Measurements from ENCODE around the gene OLFM1.
A peak's percentile ranks its signal among the peaks of the same experiment; 100 is the strongest.

The OLFM1 gene

GRCh38 chr9:135082536-135082935, 4.9 kb upstream of the OLFM1 start:
- H3K4me3 ChIP-seq: no peak overlapping the region
- H3K36me3 ChIP-seq (ENCODE audit: insufficient read depth, low read length): no peaks in the 10 kb centered on the region
- TF ChIP-seq POLR2AphosphoS5 (IDR thresholded peaks at IDR 0.05; ENCODE audit: borderline replicate concordance, low read depth, low read length) (no peak), FOXP2 (optimal IDR thresholded peaks at IDR 0.05; ENCODE audit: control extremely low read depth, extremely low read length, insufficient read depth) (no peak), EZH2 (IDR thresholded peaks at IDR 0.05) (no peak)
- H3K27ac ChIP-seq: no peak overlapping the region
- DNase-seq (ENCODE audit: low read depth, low spot score): no peak
- no peak overlapping the region for H3K9ac ChIP-seq (ENCODE audit: insufficient read length)
- no peaks in the 10 kb centered on the region for H3K9me3 ChIP-seq (ENCODE audit: low read depth, low read length)

GRCh38 chr9:135083241-135083810, 4.1 kb upstream of the OLFM1 start:
- TF ChIP-seq FOXP2 (optimal IDR thresholded peaks at IDR 0.05; ENCODE audit: control extremely low read depth, extremely low read length, insufficient read depth) (no peak), EZH2 (IDR thresholded peaks at IDR 0.05) (no peak)
- H3K9me3 ChIP-seq (ENCODE audit: low read depth, low read length): no peaks in the 10 kb centered on the region
- no peak overlapping the region for H3K4me3 ChIP-seq
- peak overlapping the region; percentile 32 for H3K9ac ChIP-seq (ENCODE audit: insufficient read length)
- no peak for DNase-seq (ENCODE audit: low read depth, low spot score)
- H3K27ac ChIP-seq: no peak overlapping the region
- H3K36me3 ChIP-seq (ENCODE audit: insufficient read depth, low read length): no peaks in the 10 kb centered on the region

- no peaks in the 10 kb centered on the region for H3K36me3 ChIP-seq (ENCODE audit: insufficient read depth, low read length)
- H3K4me3 ChIP-seq: no peak overlapping the region
- H3K27ac ChIP-seq: no peak overlapping the region
- peak overlapping the region; percentile 32 for H3K9ac ChIP-seq (ENCODE audit: insufficient read length)
- TF ChIP-seq POLR2AphosphoS5 (IDR thresholded peaks at IDR 0.05; ENCODE audit: borderline replicate concordance, low read depth, low read length) (no peak), FOXP2 (optimal IDR thresholded peaks at IDR 0.05; ENCODE audit: control extremely low read depth, extremely low read length, insufficient read depth) (no peak), EZH2 (IDR thresholded peaks at IDR 0.05) (no peak)
- no peak for DNase-seq (ENCODE audit: low read depth, low spot score)
- no peaks in the 10 kb centered on the region for H3K9me3 ChIP-seq (ENCODE audit: low read depth, low read length)
These were observed 3.6 kb upstream of the OLFM1 start for GRCh38 chr9:135083831-135084230.

GRCh38 chr9:135084262-135084661, 3.2 kb upstream of the OLFM1 start:
- Histone ChIP-seq H3K4me3 (no peak overlapping the region), H3K27ac (no peak overlapping the region), H3K9me3 (ENCODE audit: low read depth, low read length) (no peaks in the 10 kb centered on the region), H3K9ac (ENCODE audit: insufficient read length) (no peak overlapping the region), H3K36me3 (ENCODE audit: insufficient read depth, low read length) (no peaks in the 10 kb centered on the region)
- TF ChIP-seq EZH2 (IDR thresholded peaks at IDR 0.05) (no peak), POLR2AphosphoS5 (IDR thresholded peaks at IDR 0.05; ENCODE audit: borderline replicate concordance, low read depth, low read length) (no peak), FOXP2 (optimal IDR thresholded peaks at IDR 0.05; ENCODE audit: control extremely low read depth, extremely low read length, insufficient read depth) (no peak)
- DNase-seq (ENCODE audit: low read depth, low spot score): no peak

- TF ChIP-seq EZH2 (IDR thresholded peaks at IDR 0.05): no peak
- no peak for TF ChIP-seq FOXP2 (optimal IDR thresholded peaks at IDR 0.05; ENCODE audit: control extremely low read depth, extremely low read length, insufficient read depth)
- TF ChIP-seq POLR2AphosphoS5 (IDR thresholded peaks at IDR 0.05; ENCODE audit: borderline replicate concordance, low read depth, low read length): no peak
- H3K9me3 ChIP-seq (ENCODE audit: low read depth, low read length): no peaks in the 10 kb centered on the region
- peak overlapping the region; percentile 8 for H3K9ac ChIP-seq (ENCODE audit: insufficient read length)
- peak overlapping the region; percentile 83 for H3K4me3 ChIP-seq
- peak overlapping the region; percentile 92 for H3K27ac ChIP-seq
- DNase-seq (ENCODE audit: low read depth, low spot score): no peak
- peaks cover 2% of the 10 kb centered on the region; the same call in 1 of the 2 replicates for H3K36me3 ChIP-seq (ENCODE audit: insufficient read depth, low read length)
These were observed 2.3 kb upstream of the OLFM1 start for GRCh38 chr9:135084881-135085760.

- TF ChIP-seq POLR2AphosphoS5 (IDR thresholded peaks at IDR 0.05; ENCODE audit: borderline replicate concordance, low read depth, low read length): no peak; the same call in 1 of the 2 replicates
- no peak for TF ChIP-seq FOXP2 (optimal IDR thresholded peaks at IDR 0.05; ENCODE audit: control extremely low read depth, extremely low read length, insufficient read depth)
- TF ChIP-seq EZH2 (IDR thresholded peaks at IDR 0.05): no peak
- DNase-seq (ENCODE audit: low read depth, low spot score): peak; percentile 69
- peak overlapping the region; percentile 92 for H3K27ac ChIP-seq
- no peaks in the 10 kb centered on the region for H3K9me3 ChIP-seq (ENCODE audit: low read depth, low read length)
- H3K4me3 ChIP-seq: peak overlapping the region; percentile 83
- peaks cover 11% of the 10 kb centered on the region for H3K36me3 ChIP-seq (ENCODE audit: insufficient read depth, low read length)
- peak overlapping the region; percentile 63 for H3K9ac ChIP-seq (ENCODE audit: insufficient read length)
These were observed 1.5 kb upstream of the OLFM1 start for GRCh38 chr9:135085830-135086546.

GRCh38 chr9:135086597-135087488, 625 bp upstream of the OLFM1 start:
- Histone ChIP-seq H3K9me3 (ENCODE audit: low read depth, low read length) (no peaks in the 10 kb centered on the region), H3K9ac (ENCODE audit: insufficient read length) (peak overlapping the region; percentile 21), H3K36me3 (ENCODE audit: insufficient read depth, low read length) (peaks cover 20% of the 10 kb centered on the region), H3K4me3 (peak overlapping the region; percentile 83), H3K27ac (peak overlapping the region; percentile 92)
- DNase-seq (ENCODE audit: low read depth, low spot score): no peak
- TF ChIP-seq POLR2AphosphoS5 (IDR thresholded peaks at IDR 0.05; ENCODE audit: borderline replicate concordance, low read depth, low read length) (no peak; the same call in 1 of the 2 replicates), EZH2 (IDR thresholded peaks at IDR 0.05) (no peak), FOXP2 (optimal IDR thresholded peaks at IDR 0.05; ENCODE audit: control extremely low read depth, extremely low read length, insufficient read depth) (no peak)

Measured in SK-N-MC (cell line).